Smooth muscle cell (in vitro differentiated cells): ENCODE measurements around the gene JAG2. TPM values are rescaled to one million over a fixed set of nuclear protein-coding genes. Genes with fewer than 3 reads are reported as not detected.

Experiments
- DNase-seq: peaks from one replicate; lab custom pipeline; 2025; ENCODE audit not compliant: unreplicated experiment; lab: John Stamatoyannopoulos, UW
- H2AFZ ChIP-seq: fragments of 200-600 bp; sonication (generic); 2 replicates; pipeline ENCODE4 v1.6.0; 2016; ENCODE audit warnings: antibody characterized with exemption, low read depth, mild to moderate bottlenecking
- H3F3A ChIP-seq: fragments of 200-600 bp; sonication (generic); 2 replicates; pipeline ENCODE4 v1.6.0; 2017; ENCODE audit warnings: antibody characterized with exemption, low read depth
- H3K27ac ChIP-seq: fragments of 200-600 bp; sonication (generic); 2 replicates; pipeline ENCODE4 v1.5.1; 2016; ENCODE audit warnings: low read depth, mild to moderate bottlenecking
- H3K27me3 ChIP-seq: fragments of 200-600 bp; sonication (generic); 2 replicates; pipeline ENCODE4 v1.6.1; 2016; ENCODE audit warnings: low read depth, mild to moderate bottlenecking
- H3K36me3 ChIP-seq: fragments of 200-600 bp; sonication (generic); 2 replicates; pipeline ENCODE4 v1.5.1; 2016; ENCODE audit warnings: low read depth
- H3K4me1 ChIP-seq: fragments of 200-600 bp; sonication (generic); 2 replicates; pipeline ENCODE4 v1.5.1; 2016; ENCODE audit warnings: low read depth
- H3K4me2 ChIP-seq: fragments of 200-600 bp; sonication (generic); 2 replicates; pipeline ENCODE4 v1.6.0; 2016; ENCODE audit warnings: mild to moderate bottlenecking
- H3K4me3 ChIP-seq: fragments of 200-600 bp; sonication (generic); 2 replicates; pipeline ENCODE4 v1.5.1; 2016; ENCODE audit warnings: mild to moderate bottlenecking
- H3K79me2 ChIP-seq: fragments of 200-600 bp; sonication (generic); 2 replicates; pipeline ENCODE4 v1.6.0; 2016; ENCODE audit warnings: low read depth, mild to moderate bottlenecking
- H3K9ac ChIP-seq: fragments of 200-600 bp; sonication (generic); 2 replicates; pipeline ENCODE4 v1.6.0; 2016; ENCODE audit warnings: low read depth
- H3K9me3 ChIP-seq: fragments of 200-600 bp; sonication (generic); replicated peaks from 2 replicates; pipeline ENCODE4 v1.5.1; 2016; ENCODE audit warnings: low read depth
- H4K20me1 ChIP-seq: fragments of 200-600 bp; sonication (generic); 2 replicates; pipeline ENCODE4 v1.6.0; 2016; ENCODE audit warnings: low read depth
- WGBS: methylation state at CpG from one replicate; pipeline ENCODE4 v1.1.7; 2016; ENCODE audit warnings: low lambda C conversion rate; 5-methylcytosine and 5-hydroxymethylcytosine counted together
- polyA plus RNA-seq: library from polyadenylated mRNA; unstranded; fragments of >200 nt; fragmentation: Nextera tagmentation; extraction: Ambion mirVana; gene quantifications from 2 replicates; pipeline ENCODE4 v1.2.1, GENCODE V29; 2016
- total RNA-seq: library from RNA; depleted of rRNA; stranded (reverse); fragments of >200 nt; gene quantifications from 2 replicates; pipeline ENCODE4 v1.2.3, GENCODE V29; 2014
- TF ChIP-seq, protein P1 (sequence below): fragments of 200-600 bp; sonication (generic); IDR thresholded peaks from 2 replicates; pipeline ENCODE4 v1.5.1; 2017; ENCODE audit warnings: borderline replicate concordance, mild to moderate bottlenecking, antibody characterized with exemption; ENCODE audit not compliant: insufficient read depth, poor library complexity, severe bottlenecking

JAG2 gene
- total and polyA plus RNA-seq, 2 experiments from 2014 or later = 5.0 to 5.8 TPM

DNA sequence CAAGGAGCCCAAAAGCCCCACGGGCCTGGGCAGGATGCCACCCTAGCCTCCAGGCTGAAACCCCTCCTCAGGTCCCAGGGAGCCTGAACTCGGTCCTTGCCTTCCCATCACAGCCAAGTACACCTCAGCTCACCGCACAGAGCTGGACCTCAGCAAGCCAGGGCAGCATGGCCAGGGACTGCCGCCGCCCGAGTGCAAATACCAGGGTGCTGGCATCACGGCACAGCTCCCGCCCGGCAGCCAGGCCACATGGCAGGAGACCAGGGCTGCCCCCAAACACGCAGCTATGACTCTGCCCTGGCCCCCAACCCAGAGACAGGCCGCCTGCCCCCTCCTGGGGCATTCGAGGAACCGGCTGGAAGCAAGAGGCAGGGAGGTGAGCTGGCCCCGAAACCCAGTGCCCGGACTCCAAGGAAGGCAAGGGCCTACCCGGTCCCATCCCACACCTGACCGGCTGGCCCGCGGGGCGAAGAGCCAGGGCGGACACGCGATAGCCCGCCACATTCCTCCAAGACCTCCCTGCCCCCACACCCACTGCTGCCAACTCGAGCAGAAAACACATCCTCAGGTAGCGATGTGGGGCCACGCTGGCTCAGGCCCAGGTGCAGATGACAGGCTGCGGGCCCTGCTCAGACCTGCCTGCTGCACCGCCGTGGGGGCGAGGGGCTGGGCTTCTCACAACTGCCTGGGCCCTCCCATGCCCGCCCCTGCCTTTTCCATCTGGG lies 2.7 kb downstream of the JAG2 start:
- H3F3A ChIP-seq = no peaks in the 10 kb centered on the region
- 92% methylated on average over 31 of the region's 32 CpGs for WGBS
- H3K4me2 ChIP-seq = no peak overlapping the region
- H3K9me3 ChIP-seq = no peaks in the 10 kb centered on the region
- no peak for DNase-seq
- peaks cover 26% of the 10 kb centered on the region for H3K27me3 ChIP-seq
- H3K79me2 ChIP-seq = no peaks in the 10 kb centered on the region
- H3K4me3 ChIP-seq = no peak overlapping the region
- H3K9ac ChIP-seq = no peak overlapping the region
- H2AFZ ChIP-seq = no peak overlapping the region
- TF ChIP-seq, protein P1, sequence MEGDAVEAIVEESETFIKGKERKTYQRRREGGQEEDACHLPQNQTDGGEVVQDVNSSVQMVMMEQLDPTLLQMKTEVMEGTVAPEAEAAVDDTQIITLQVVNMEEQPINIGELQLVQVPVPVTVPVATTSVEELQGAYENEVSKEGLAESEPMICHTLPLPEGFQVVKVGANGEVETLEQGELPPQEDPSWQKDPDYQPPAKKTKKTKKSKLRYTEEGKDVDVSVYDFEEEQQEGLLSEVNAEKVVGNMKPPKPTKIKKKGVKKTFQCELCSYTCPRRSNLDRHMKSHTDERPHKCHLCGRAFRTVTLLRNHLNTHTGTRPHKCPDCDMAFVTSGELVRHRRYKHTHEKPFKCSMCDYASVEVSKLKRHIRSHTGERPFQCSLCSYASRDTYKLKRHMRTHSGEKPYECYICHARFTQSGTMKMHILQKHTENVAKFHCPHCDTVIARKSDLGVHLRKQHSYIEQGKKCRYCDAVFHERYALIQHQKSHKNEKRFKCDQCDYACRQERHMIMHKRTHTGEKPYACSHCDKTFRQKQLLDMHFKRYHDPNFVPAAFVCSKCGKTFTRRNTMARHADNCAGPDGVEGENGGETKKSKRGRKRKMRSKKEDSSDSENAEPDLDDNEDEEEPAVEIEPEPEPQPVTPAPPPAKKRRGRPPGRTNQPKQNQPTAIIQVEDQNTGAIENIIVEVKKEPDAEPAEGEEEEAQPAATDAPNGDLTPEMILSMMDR = no peak
- H3K36me3 ChIP-seq = no peaks in the 10 kb centered on the region
- H3K4me1 ChIP-seq = no peaks in the 10 kb centered on the region
- H3K27ac ChIP-seq = no peak overlapping the region
- peaks cover 71% of the 10 kb centered on the region for H4K20me1 ChIP-seq

DNA sequence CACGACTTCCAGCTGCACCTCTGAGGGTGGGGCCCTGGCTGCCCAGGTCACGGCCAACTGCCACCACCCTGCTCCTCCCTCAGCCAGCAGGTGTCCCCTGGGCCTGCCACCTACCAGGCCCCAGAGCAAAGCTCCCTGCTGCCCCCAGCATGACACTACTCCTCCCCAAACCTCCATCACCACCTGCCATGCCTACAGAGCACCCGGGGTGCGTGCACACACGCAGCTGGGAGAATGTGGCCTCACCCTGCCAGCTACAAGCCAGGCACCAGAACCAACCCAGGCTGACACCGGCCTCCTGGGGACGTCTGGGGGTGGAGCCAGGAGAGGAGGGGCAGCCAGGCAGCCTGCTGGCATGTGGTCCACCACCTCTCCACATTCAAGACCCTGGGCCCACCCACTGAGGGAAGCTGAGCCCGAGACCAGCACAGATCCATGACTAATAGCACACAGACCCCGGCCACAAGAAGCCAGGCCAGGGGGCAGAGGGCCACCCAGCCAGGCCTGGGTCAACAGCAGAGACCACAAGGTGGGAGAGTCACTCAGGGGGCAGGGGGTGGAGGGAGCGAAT lies 3.4 kb downstream of the JAG2 start:
- Histone ChIP-seq H3K4me2 (no peak overlapping the region), H3K9ac (no peak overlapping the region), H3K79me2 (no peaks in the 10 kb centered on the region)

GRCh38 chr14:105163040-105163742 lies 5.4 kb downstream of the JAG2 start:
- 92% methylated on average over 18 of the region's 18 CpGs for WGBS

More for the DNA sequence above, 3.4 kb downstream of the JAG2 start:
- TF ChIP-seq, protein P1 = no peak
- WGBS = 71% methylated on average over 9 of the region's 10 CpGs
- H3K27me3 ChIP-seq = peaks cover 26% of the 10 kb centered on the region
- H3K9me3 ChIP-seq = no peaks in the 10 kb centered on the region
- H3K4me1 ChIP-seq = no peaks in the 10 kb centered on the region
- no peaks in the 10 kb centered on the region for H3F3A ChIP-seq
- no peak overlapping the region for H3K4me3 ChIP-seq
- H3K27ac ChIP-seq = no peak overlapping the region
- no peak overlapping the region for H2AFZ ChIP-seq
- DNase-seq = no peak
- peaks cover 77% of the 10 kb centered on the region for H4K20me1 ChIP-seq
- H3K36me3 ChIP-seq = no peaks in the 10 kb centered on the region

More at GRCh38 chr14:105163040-105163742, 5.4 kb downstream of the JAG2 start:
- no peaks in the 10 kb centered on the region for H3K9me3 ChIP-seq
- no peak overlapping the region for H3K4me3 ChIP-seq
- H3K36me3 ChIP-seq = no peaks in the 10 kb centered on the region
- no peak for DNase-seq
- H3K79me2 ChIP-seq = no peaks in the 10 kb centered on the region
- H4K20me1 ChIP-seq = peaks cover 73% of the 10 kb centered on the region
- no peak overlapping the region for H3K27ac ChIP-seq
- H3K9ac ChIP-seq = no peak overlapping the region
- TF ChIP-seq, protein P1 = no peak
- H3F3A ChIP-seq = no peaks in the 10 kb centered on the region
- no peak overlapping the region for H2AFZ ChIP-seq
- H3K4me2 ChIP-seq = no peak overlapping the region
- H3K27me3 ChIP-seq = peaks cover 15% of the 10 kb centered on the region
- no peaks in the 10 kb centered on the region for H3K4me1 ChIP-seq
